Activated T-cell treated with anti-CD3 and anti-CD28 coated beads, Interleukin-2, amount 50 U/mL, for 72 hours (primary cell): Measurements from ENCODE around the gene SERTAD4. TPM values are rescaled to one million over a fixed set of nuclear protein-coding genes. Genes with fewer than 3 reads are reported as not detected.
"Not testable (repeated sequence)": the region's sequence is repeated elsewhere in the genome, so short reads cannot be mapped to it uniquely, and the experiment has no call there.

Experiments
- ATAC-seq, 2 donors: fragments of 150-1000 bp; cut with Tn5 transposase; replicated peaks in 1 of 2; 2 replicates each; pipeline ENCODE4 v1.10.0; 2021; ENCODE audit warnings: moderate library complexity in 2 of 2, mild to moderate bottlenecking in 1 of 2
- DNase-seq, 2 donors: peaks; one replicate each; pipeline ENCODE4 v3.0.0; 2021 to 2022; ENCODE audit warnings: mixed read lengths in 1 of 2
- H3K27ac Mint-ChIP-seq: one replicate; pipeline ENCODE4 v1.8.0; 2022; ENCODE audit warnings: mild to moderate bottlenecking, moderate library complexity, mixed read lengths
- H3K27me3 Mint-ChIP-seq: one replicate; pipeline ENCODE4 v1.8.0; 2022; ENCODE audit warnings: low read depth, mixed read lengths
- H3K36me3 Mint-ChIP-seq, 2 donors: one replicate each; pipeline ENCODE4 v1.8.0; 2022; ENCODE audit warnings: mixed read lengths in 2 of 2, mild to moderate bottlenecking in 1 of 2; ENCODE audit not compliant: insufficient read depth in 2 of 2
- H3K4me1 Mint-ChIP-seq: one replicate; pipeline ENCODE4 v1.8.0; 2022; ENCODE audit warnings: low read depth, mixed read lengths
- H3K4me3 Mint-ChIP-seq, 2 donors: one replicate each; pipeline ENCODE4 v1.8.0; 2022; ENCODE audit warnings: mild to moderate bottlenecking in 2 of 2, mixed read lengths in 2 of 2, moderate library complexity in 2 of 2
- H3K9me3 Mint-ChIP-seq, 2 donors: one replicate each; pipeline ENCODE4 v1.8.0; 2022; ENCODE audit warnings: mixed read lengths in 2 of 2
- total RNA-seq, 2 donors: library from RNA; stranded (reverse); gene quantifications; one replicate each; pipeline ENCODE4 v1.2.3, GENCODE V29; 2022

SERTAD4 gene
- total RNA-seq = not detected

- Mint-ChIP-seq H3K27me3 (peaks cover 60% of the 10 kb centered on the region), H3K4me3 (peak within 1 kb of the TSS; percentile 80 to 81), H3K36me3 (peaks cover 1% of the 10 kb centered on the region in 2 donors), H3K4me1 (peaks cover 9% of the 10 kb centered on the region), H3K9me3 (no peaks in the 10 kb centered on the region), H3K27ac (no peak within 1 kb of the TSS)
- DNase-seq (no peak), ATAC-seq (peak; percentile 38 to 45)
These were observed at the start of gene SERTAD4 for GRCh38 chr1:210232511-210233215. Gene SERTAD4, plus strand, starts transcription at chr1:210232796. Its CDS starts 5,165 bp downstream, at chr1:210237961.

DNA sequence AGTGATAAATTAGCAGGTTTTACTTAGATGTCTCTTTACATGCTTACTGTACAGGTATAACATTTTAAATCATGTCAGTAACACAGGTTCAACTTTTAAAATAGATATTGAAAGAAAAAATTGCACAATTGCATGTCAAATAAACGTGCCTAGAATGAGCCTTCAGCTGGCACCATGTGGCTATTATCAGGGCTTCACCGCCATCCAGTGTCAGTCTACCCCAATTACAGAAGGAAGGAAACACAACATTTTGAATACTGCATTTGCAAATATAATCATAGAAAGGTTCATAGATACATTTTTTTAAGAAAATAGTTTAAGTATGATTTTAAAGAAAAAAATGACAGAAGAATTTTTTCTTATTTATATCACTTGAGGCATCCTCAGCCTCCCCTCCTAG lies 47.5 kb upstream of the SERTAD4 start:
- DNase-seq (no peak), ATAC-seq (no peak)
- no peaks in the 10 kb centered on the region for H3K36me3 Mint-ChIP-seq
- H3K4me3 Mint-ChIP-seq = no peak overlapping the region
- H3K9me3 Mint-ChIP-seq = no peaks in the 10 kb centered on the region
- no peak overlapping the region for H3K27ac Mint-ChIP-seq
- no peaks in the 10 kb centered on the region for H3K4me1 Mint-ChIP-seq
- H3K27me3 Mint-ChIP-seq = peaks cover 11% of the 10 kb centered on the region

DNA sequence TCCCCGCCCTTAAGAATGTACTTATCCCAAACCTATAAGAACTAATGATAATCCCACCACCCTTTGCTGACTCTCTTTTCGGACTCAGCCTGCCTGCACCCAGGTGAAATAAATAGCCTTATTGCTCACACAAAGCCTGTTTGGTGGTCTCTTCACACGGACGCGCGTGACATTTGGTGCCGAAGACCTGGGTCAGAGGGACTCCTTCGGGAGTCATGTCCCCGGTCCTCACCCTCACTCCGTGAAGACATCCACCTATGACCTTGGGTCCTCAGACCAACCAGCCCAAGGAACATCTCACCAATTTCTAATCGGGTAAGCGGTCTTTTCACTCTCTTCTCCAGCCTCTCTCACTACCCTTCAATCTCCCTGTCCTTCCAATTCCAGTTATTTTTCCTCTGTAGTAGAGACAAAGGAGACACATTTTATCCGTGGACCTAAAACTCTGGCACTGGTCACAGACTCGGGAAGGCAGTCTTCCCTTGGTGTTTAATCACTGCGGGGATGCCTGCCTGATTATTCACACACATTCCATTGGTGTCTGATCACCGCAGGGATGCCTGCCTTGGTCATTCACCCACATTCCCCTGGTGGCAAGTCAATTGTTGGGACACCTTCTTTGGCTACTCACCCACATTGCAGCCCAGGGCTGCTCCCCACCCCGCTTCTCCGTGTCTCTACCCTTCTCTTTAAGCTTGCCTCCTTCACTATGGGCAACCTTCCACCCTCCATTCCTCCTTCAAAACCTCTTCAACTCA lies 44.6 kb upstream of the SERTAD4 start:
- H3K27ac Mint-ChIP-seq = not testable (repeated sequence)

GRCh38 chr1:210189426-210189825 lies 43.2 kb upstream of the SERTAD4 start:
- Mint-ChIP-seq H3K9me3 (no peaks in the 10 kb centered on the region), H3K4me3 (no peak overlapping the region), H3K27me3 (no peaks in the 10 kb centered on the region), H3K36me3 (no peaks in the 10 kb centered on the region), H3K27ac (no peak overlapping the region), H3K4me1 (no peaks in the 10 kb centered on the region)
- DNase-seq (no peak), ATAC-seq (no peak)

More for the DNA sequence above, 44.6 kb upstream of the SERTAD4 start:
- not testable (repeated sequence) for H3K36me3 Mint-ChIP-seq, H3K4me3 Mint-ChIP-seq, H3K4me1 Mint-ChIP-seq, DNase-seq, H3K9me3 Mint-ChIP-seq, ATAC-seq, H3K27me3 Mint-ChIP-seq

- no peaks in the 10 kb centered on the region for H3K4me1 Mint-ChIP-seq
- ATAC-seq (no peak), DNase-seq (no peak)
- H3K9me3 Mint-ChIP-seq = peaks cover 0 to 3% of the 10 kb centered on the region in 2 donors
- peaks cover 2 to 9% of the 10 kb centered on the region in 2 donors for H3K36me3 Mint-ChIP-seq
- H3K27me3 Mint-ChIP-seq = peaks cover under 1% of the 10 kb centered on the region
- H3K4me3 Mint-ChIP-seq = no peak overlapping the region
- no peak overlapping the region for H3K27ac Mint-ChIP-seq
These were observed 36.9 kb upstream of the SERTAD4 start for GRCh38 chr1:210195635-210196160.

GRCh38 chr1:210196266-210196665 lies 36.3 kb upstream of the SERTAD4 start:
- not testable (repeated sequence) for H3K36me3 Mint-ChIP-seq, H3K9me3 Mint-ChIP-seq, H3K4me3 Mint-ChIP-seq, DNase-seq, ATAC-seq, H3K27me3 Mint-ChIP-seq, H3K4me1 Mint-ChIP-seq, H3K27ac Mint-ChIP-seq

DNA sequence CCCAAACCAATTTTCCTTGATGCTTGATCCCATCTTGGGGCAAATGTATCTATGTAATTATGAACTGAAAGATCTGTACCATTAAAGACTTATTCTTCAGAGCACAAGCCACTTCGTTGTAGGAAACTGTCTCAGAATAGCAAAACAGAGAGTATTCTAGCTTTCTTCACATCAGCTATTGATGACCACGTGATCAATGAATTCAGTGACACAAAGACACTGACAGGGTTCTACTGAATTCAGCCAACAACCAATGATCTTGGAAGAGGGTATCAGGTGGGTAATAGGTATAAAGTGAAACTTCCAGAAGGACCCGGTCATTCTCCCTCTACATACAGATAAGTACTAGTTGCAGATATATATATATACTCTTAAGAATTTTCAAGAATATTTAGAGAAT lies 33.8 kb upstream of the SERTAD4 start:
- H3K36me3 Mint-ChIP-seq = peaks cover 2 to 9% of the 10 kb centered on the region in 2 donors
- H3K9me3 Mint-ChIP-seq = peaks cover 0 to 3% of the 10 kb centered on the region in 2 donors
- no peaks in the 10 kb centered on the region for H3K4me1 Mint-ChIP-seq
- ATAC-seq (no peak), DNase-seq (no peak)
- H3K27ac Mint-ChIP-seq = no peak overlapping the region
- H3K27me3 Mint-ChIP-seq = peaks cover 12% of the 10 kb centered on the region
- no peak overlapping the region for H3K4me3 Mint-ChIP-seq

- H3K9me3 Mint-ChIP-seq = peaks cover 0 to 3% of the 10 kb centered on the region in 2 donors
- H3K4me1 Mint-ChIP-seq = no peaks in the 10 kb centered on the region
- peaks cover 12% of the 10 kb centered on the region for H3K27me3 Mint-ChIP-seq
- H3K4me3 Mint-ChIP-seq = no peak overlapping the region
- no peak for ATAC-seq
- H3K36me3 Mint-ChIP-seq = peaks cover 2 to 9% of the 10 kb centered on the region in 2 donors
- DNase-seq = no peak
- no peak overlapping the region for H3K27ac Mint-ChIP-seq
These were observed 32.4 kb upstream of the SERTAD4 start for GRCh38 chr1:210200124-210200736.

DNA sequence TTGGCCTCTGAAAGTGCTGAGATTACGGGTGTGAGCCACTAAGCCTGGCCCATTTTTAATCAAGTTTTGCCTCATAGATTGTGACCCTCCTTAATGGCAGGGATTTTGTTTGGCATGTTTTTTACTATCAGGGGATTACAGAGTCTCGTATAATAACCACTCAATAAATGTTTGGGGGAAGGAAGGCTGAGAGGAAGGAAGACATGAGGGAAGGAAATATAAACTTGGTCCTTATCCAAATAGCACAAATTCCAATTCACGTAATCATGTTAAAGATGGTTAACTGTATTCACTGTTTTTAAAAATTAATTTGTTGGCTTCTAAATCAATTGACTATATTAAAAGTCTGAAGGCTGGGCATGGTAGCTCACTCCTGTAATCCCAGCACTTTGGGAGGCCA lies 30.9 kb upstream of the SERTAD4 start:
- ATAC-seq = no peak
- no peaks in the 10 kb centered on the region for H3K4me1 Mint-ChIP-seq
- H3K27ac Mint-ChIP-seq = no peak overlapping the region
- peaks cover 14% of the 10 kb centered on the region for H3K27me3 Mint-ChIP-seq
- no peaks in the 10 kb centered on the region for H3K9me3 Mint-ChIP-seq
- H3K4me3 Mint-ChIP-seq = no peak overlapping the region
- no peak for DNase-seq
- no peaks in the 10 kb centered on the region for H3K36me3 Mint-ChIP-seq

DNA sequence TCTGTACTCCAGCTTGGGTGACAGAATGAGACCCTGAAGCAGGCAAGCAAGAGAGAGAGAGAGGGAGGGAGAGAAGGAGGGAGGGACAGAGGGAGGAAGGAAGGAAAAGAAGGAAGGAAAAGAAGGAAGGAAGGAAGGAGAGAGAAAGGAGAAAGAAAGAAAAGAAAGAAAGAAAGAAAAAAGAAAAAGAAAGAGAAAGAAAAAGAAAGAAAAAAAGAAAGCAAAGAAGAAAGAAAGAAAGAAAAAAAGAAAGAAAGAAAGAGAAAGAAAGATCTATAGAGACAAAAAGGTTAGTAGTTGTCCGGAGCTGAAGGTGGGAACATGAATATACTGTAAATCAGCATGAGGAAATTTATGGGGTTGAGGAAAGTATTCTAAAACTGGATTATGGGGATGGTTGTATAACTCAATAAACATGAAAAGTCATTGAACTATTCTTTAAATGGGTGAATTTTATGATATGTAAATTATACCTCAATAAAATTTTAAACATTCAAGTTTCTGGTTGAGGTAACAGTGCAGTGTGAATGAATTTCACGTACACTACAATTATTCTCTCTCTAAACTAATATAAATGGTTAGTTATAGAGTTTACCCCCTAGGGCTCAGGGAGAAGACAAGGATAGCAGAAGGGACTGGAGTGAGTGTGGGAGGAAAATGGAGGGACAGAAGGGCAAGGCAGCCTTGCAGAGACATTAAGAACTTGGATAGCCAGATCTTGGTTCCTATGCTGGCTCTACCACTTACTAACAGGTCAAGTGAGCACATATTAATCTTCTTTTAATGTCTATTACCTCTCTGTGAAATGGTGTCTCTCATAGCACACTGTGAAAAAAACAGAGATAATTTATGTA lies 24.8 kb upstream of the SERTAD4 start:
- H3K9me3 Mint-ChIP-seq = no peaks in the 10 kb centered on the region
- H3K27ac Mint-ChIP-seq = no peak overlapping the region
- no peaks in the 10 kb centered on the region for H3K4me1 Mint-ChIP-seq
- no peak overlapping the region for H3K4me3 Mint-ChIP-seq
- ATAC-seq = no peak
- no peaks in the 10 kb centered on the region for H3K36me3 Mint-ChIP-seq
- H3K27me3 Mint-ChIP-seq = peaks cover 15% of the 10 kb centered on the region
- no peak for DNase-seq

GRCh38 chr1:210213335-210213734 lies 19.3 kb upstream of the SERTAD4 start:
- ATAC-seq = no peak
- no peaks in the 10 kb centered on the region for H3K9me3 Mint-ChIP-seq
- H3K4me3 Mint-ChIP-seq = no peak overlapping the region
- no peaks in the 10 kb centered on the region for H3K4me1 Mint-ChIP-seq
- no peaks in the 10 kb centered on the region for H3K36me3 Mint-ChIP-seq
- H3K27me3 Mint-ChIP-seq = peaks cover 31% of the 10 kb centered on the region
- no peak overlapping the region for H3K27ac Mint-ChIP-seq
- DNase-seq = no peak

DNA sequence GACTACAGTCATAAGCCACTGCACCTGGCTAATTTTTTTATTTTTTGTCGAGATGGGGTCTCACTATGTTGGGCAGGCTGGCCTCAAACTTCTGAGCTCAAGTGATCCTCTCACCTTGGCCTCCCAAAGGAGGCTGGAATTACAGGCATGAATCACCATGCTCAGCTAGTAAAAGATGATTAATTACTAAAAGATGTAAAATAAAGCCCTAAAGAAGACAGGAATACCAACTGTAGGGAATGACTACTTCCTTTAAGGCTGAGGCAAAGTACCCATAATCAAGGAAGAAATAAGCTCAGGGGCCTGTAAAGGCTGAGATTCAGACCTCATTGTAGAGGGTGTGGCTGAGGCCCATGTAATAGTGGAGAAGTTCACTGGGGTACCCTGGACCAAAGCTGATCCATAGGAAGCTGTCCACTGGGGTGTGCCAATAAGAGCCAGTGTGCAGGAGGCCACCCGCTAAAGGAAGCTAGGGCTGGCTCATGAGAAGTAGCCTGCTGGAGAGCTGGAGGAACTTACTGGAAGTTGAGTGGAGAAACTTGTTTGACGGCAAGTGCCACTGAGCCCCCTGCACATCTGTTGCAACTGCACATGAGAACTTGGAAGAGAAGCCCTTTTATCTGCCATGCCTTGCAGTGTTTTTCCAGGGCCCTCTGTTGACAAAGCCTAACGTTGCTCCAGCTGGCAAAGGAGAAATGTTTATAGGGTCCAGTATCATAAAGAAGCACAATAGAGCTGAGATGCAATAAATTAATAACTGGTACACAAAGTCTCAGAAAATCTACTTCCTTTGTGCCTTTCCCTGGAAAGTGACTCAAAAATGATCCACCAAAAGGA lies 17.8 kb upstream of the SERTAD4 start:
- DNase-seq (no peak), ATAC-seq (no peak)
- Mint-ChIP-seq H3K4me1 (no peaks in the 10 kb centered on the region), H3K4me3 (no peak overlapping the region), H3K27me3 (peaks cover 35% of the 10 kb centered on the region), H3K9me3 (no peaks in the 10 kb centered on the region), H3K36me3 (no peaks in the 10 kb centered on the region), H3K27ac (no peak overlapping the region)
